ENCODE data around the gene ZDHHC7.
"Not testable (repeated sequence)": the region's sequence is repeated elsewhere in the genome, so short reads cannot be mapped to it uniquely, and the experiment has no call there.

Gene ZDHHC7

DNA sequence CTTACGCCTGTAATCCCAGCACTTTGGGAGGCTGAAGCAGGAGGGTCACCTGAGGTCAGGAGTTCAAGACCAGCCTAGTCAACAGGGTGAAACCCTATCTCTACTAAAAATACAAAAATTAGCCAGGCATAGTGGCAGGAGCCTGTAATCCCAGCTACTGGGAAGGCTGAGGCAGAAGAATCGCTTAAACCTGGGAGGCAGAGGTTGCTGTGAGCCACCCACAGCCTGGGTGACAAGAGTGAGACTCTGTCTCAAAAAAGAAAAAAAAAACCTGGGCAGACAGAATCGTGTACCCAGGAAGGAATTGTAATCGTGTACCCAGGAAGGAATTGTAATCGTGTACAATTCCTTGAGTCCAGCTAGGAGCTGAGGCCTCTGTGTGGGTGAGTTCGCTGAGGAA lies 72.7 kb downstream of the ZDHHC7 start:
- DNase-seq (ENCODE audit: low spot score): not testable (repeated sequence)

DNA sequence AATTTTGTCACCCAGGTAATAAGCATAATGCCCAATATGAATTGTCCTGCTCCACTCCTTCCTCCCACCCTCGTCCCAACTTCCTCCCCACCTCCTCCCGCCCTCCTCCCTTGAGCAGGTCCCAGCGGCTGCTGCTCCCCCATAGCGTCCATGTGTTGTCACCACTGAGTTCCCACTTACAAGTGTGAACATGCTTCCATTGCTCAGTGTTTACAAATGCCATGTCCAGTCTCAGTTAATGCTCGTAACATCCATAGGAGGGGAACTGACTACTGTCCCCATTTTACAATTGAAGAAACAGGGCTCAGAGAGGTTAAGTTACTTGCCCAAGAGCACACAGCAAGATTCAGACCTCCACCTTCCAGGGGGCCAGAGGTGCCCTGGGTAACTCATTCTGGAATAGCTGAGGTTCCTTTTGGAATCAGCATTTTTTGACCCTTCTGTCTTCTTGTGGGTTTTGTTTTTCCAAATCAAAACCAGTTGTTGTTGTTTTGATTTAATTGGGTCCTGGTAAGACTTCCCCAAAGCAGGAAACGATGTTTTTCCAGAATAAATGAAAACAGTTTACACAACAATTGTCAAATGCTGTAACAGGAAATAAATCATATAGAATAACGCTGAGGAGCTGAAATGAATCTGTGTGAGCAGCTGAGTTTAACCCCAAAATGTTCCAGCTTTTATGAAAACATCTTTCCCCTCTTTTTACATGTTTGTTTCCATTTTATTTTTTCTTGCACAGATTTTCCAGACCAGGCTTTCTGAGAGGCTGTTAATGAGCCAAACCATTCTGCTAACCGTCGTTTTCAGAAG lies 73.9 kb downstream of the ZDHHC7 start:
- DNase-seq (ENCODE audit: low spot score): no peak

DNA sequence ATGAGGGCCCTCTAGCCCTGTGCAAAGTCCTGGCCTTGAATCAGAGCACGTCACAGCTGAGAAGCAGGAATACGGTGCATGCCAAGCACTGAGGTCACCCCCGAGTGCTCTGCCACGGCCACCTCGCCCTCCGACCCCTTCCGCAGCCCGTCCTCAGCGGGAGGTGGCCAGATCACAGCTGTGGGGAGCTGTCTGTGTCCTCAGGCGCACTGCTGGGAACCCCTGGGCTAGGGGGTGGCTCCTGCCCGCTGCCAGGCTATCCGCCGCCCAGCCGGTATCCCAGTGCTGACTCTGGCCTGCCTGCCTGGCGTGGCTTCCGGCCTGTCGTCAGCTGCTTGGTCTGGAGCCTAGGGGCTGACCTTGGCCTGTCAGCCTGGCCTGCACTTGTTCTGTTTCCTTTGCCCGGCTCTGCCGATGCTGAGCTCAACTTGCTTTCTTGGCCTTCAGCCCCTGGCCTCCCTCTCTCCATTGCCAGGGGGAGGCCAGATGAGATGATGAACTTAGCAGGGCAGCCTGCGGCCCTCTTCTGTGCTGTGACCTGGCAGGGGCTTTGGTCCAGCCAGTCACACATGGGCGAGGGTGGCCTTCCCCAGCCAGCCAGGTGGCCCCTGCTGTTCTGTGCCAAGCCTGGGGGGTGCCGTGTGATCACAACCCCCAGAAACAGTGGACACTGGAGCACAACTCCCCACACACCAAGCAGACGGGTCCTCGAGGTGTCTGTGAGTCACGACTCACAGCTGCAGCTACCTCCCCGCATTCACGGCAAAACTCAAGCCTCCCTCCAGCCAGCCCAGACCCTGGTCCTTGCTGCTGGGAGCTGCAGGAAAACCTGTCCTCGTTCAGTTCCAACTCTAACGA lies 77.3 kb downstream of the ZDHHC7 start:
- DNase-seq (ENCODE audit: low spot score): no peak

GRCh38 chr16:84932681-84933080 lies 78.7 kb downstream of the ZDHHC7 start:
- no peak for DNase-seq (ENCODE audit: low spot score)

GRCh38 chr16:84931506-84931905 lies 79.8 kb downstream of the ZDHHC7 start:
- no peak for DNase-seq (ENCODE audit: low spot score)

- DNase-seq (ENCODE audit: low spot score): no peak
Measured at GRCh38 chr16:84931107-84931494, 80.2 kb downstream of the ZDHHC7 start.

GRCh38 chr16:84930298-84931106 lies 80.8 kb downstream of the ZDHHC7 start:
- DNase-seq (ENCODE audit: low spot score): no peak

DNA sequence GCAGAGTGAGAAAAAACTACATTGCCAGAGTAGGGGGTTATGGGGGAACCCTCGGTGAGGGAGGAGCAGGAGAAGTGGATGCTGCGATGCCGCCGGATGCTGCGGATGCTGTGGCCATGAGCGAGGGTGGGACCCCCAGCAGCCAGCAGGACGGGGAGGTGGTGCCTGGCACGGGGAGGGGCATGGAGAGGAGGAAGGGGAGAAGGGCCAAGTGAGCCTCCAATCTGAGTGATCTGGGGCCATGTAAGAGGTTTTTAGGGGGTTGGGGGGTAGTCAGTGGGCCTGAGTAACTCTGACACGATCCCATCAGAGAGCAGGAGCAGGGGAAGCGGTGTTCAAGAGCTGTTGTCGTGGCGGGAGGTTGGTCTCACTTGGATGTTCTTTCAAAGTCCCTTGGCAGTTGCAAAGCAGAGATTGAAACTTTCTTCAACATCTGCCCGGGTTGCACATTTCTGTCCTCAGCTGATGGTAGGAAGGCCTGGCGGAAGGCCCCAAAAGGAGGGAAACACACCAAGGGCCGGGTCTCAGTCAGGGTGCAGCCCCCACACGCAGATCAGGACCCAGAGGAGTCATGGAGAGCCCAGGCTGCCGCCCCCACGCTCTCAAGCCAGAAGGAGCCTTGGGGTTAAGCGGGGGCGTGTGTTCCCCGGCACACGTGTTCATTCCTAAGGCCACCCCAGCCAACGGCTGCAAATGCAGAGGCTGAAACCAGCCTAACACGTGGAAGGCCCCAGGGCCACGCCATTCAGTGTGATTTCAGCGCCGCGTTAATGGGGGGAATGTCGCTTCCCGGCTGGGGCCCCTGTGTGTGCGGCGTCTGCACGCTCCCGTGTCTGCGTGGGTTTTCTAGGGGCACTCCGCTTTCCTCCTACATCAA lies 81.7 kb downstream of the ZDHHC7 start:
- DNase-seq (ENCODE audit: low spot score): no peak

GRCh38 chr16:84928679-84929420 lies 82.5 kb downstream of the ZDHHC7 start:
- no peak for DNase-seq (ENCODE audit: low spot score)

GRCh38 chr16:84927621-84928591 lies 83.4 kb downstream of the ZDHHC7 start:
- DNase-seq (ENCODE audit: low spot score): no peak

DNA sequence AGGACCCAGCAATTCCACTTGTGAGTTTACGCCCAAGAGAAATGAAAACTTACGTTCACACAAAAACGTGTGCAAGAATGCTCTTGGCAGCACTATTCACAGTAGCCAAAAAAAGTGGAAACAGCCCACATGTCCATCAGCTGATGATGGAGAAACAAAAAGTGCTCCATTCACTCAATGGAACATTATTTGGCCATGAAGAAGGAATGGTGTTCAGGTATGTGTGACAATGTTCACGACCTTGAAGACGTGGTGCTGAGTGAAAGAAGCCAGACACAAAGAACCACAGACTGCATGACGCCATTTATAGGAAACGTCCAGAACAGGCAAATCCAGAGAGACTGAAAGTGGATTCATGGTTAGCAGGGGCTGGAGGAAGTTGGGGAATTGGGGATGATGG lies 84.9 kb downstream of the ZDHHC7 start:
- DNase-seq (ENCODE audit: low spot score): no peak

DNA sequence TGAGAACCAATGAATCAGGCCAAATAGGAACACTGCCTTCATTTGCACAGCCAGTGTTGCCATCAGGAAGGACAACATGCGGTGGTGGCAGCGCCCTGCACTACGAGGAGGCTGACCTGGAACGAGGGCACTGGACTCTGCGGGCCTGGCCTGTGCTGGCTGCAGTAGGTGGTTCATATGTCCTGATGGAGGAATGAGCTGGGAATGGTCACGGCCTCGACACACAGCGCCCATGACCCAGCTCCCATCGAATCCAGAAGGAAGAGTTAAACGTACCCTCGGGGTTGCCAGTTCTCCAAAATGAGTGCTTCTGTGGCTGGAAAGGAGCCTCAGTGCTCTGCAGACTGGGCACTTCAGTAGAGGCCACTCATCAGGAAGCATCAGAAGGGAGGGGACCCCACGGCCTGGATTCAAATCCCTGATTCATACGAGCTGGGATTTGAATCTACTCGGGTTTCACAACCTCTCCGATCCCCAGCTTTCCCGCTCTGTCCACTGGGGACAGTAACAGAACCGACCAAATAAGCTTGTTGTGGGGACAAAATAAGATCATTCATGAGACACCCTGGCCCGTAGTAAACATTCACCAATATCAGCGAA lies 85.5 kb downstream of the ZDHHC7 start:
- DNase-seq (ENCODE audit: low spot score): no peak

- DNase-seq (ENCODE audit: low spot score): peak; percentile 51
Measured at GRCh38 chr16:84925092-84925772, 86.1 kb downstream of the ZDHHC7 start.

DNA sequence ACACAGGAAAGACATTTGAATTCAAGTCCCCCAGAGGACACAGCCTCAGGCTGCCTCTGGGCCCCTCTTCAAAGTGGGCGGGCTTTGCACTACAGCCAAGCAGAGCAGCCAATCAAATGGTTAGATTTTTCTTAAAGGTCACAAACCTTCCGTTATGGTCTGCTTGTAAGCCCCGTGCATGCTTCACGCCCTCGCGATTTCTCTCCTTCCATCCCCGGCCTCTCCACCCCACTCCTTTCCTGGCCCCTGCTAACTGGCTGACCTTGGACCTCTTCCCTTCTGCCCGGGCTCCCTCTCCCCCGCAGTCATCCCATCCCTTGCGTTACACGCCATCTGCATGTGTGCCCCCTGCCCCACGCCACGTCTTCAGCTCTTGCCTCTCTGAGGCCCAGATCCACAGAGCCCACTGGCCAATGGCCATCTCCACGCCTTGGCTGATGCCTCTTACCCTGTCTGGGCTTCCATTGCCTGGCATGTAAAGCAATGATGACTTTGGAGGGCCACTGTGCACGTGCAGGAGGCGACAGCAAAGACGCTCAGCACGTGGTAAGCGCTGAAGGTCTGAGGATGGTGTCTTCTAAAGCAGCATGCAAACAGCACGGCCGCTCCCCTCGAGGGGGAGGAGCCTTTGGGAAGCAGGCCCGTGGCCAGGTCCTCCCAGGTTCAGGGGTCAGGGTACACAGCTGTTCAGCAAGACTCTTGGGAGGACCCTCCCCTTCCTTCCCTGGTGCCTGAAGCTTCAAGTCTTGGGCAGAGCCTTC lies 86.8 kb downstream of the ZDHHC7 start:
- no peak for DNase-seq (ENCODE audit: low spot score)
